Ectodermal cell (in vitro differentiated cells): ENCODE measurements around the gene NR3C2.

Experiments used
- H3K27ac ChIP-seq: 2 replicates; pipeline ENCODE4 v1.7.0; 2013; ENCODE audit warnings: mild to moderate bottlenecking, low read depth, low read length; ENCODE audit not compliant: insufficient read depth, poor library complexity, severe bottlenecking
- H3K27me3 ChIP-seq: 2 replicates; pipeline ENCODE4 v1.7.0; 2013; ENCODE audit warnings: mild to moderate bottlenecking, low read length; ENCODE audit not compliant: insufficient read depth, control insufficient read depth, poor library complexity, severe bottlenecking
- H3K36me3 ChIP-seq: one replicate; pipeline ENCODE4 v1.7.0; 2013; ENCODE audit warnings: low read length; ENCODE audit not compliant: control insufficient read depth, insufficient read depth
- H3K4me1 ChIP-seq: one replicate; pipeline ENCODE4 v1.7.0; 2013; ENCODE audit warnings: low read length; ENCODE audit not compliant: control insufficient read depth, insufficient read depth
- H3K4me3 ChIP-seq: 2 replicates; pipeline ENCODE4 v1.7.0; 2013; ENCODE audit warnings: low read depth, low read length, control low read depth; ENCODE audit not compliant: insufficient read depth
- H3K9me3 ChIP-seq: 2 replicates; pipeline ENCODE4 v1.7.0; 2013; ENCODE audit warnings: mild to moderate bottlenecking, low read length, moderate library complexity; ENCODE audit not compliant: control insufficient read depth
- WGBS, 2 experiments: methylation state at CpG; one replicate each; pipeline ENCODE4 v1.1.7; 2013; ENCODE audit warnings: missing lambda C conversion rate in 2 of 2; 5-methylcytosine and 5-hydroxymethylcytosine counted together

NR3C2 gene

GRCh38 chr4:148296498-148296897 lies 145.7 kb downstream of the NR3C2 start:
- no peaks in the 10 kb centered on the region for H3K4me1 ChIP-seq
- no peaks in the 10 kb centered on the region for H3K36me3 ChIP-seq
- no peak overlapping the region for H3K4me3 ChIP-seq
- no peak overlapping the region for H3K27ac ChIP-seq
- 88 to 96% methylated on average over 2 of the region's 2 CpGs for WGBS, 2 experiments
- H3K9me3 ChIP-seq: no peaks in the 10 kb centered on the region
- H3K27me3 ChIP-seq: no peaks in the 10 kb centered on the region

- no peak overlapping the region for H3K4me3 ChIP-seq
- 82 to 92% methylated on average over 1 of the region's 1 CpG for WGBS, 2 experiments
- H3K9me3 ChIP-seq: no peaks in the 10 kb centered on the region
- no peaks in the 10 kb centered on the region for H3K36me3 ChIP-seq
- no peaks in the 10 kb centered on the region for H3K4me1 ChIP-seq
- H3K27me3 ChIP-seq: no peaks in the 10 kb centered on the region
- H3K27ac ChIP-seq: no peak overlapping the region
Measured at GRCh38 chr4:148295642-148296041, 146.6 kb downstream of the NR3C2 start.

- H3K9me3 ChIP-seq: no peaks in the 10 kb centered on the region
- WGBS, 2 experiments: 87 to 92% methylated on average over 1 of the region's 1 CpG
- no peaks in the 10 kb centered on the region for H3K27me3 ChIP-seq
- no peak overlapping the region for H3K4me3 ChIP-seq
- no peaks in the 10 kb centered on the region for H3K4me1 ChIP-seq
- H3K36me3 ChIP-seq: no peaks in the 10 kb centered on the region
- H3K27ac ChIP-seq: no peak overlapping the region
Measured at GRCh38 chr4:148293571-148293970, 148.6 kb downstream of the NR3C2 start.

GRCh38 chr4:148292686-148293085 lies 149.5 kb downstream of the NR3C2 start:
- Histone ChIP-seq H3K27me3 (no peaks in the 10 kb centered on the region), H3K9me3 (no peaks in the 10 kb centered on the region), H3K27ac (no peak overlapping the region), H3K4me1 (no peaks in the 10 kb centered on the region), H3K36me3 (no peaks in the 10 kb centered on the region), H3K4me3 (no peak overlapping the region)
- 83 to 95% methylated on average over 1 of the region's 1 CpG for WGBS, 2 experiments

- 67 to 73% methylated on average over 4 of the region's 4 CpGs for WGBS, 2 experiments
Measured at GRCh38 chr4:148289740-148290139, 152.5 kb downstream of the NR3C2 start.

GRCh38 chr4:148288448-148288847 lies 153.8 kb downstream of the NR3C2 start:
- Histone ChIP-seq H3K9me3 (no peaks in the 10 kb centered on the region), H3K4me3 (no peak overlapping the region), H3K36me3 (no peaks in the 10 kb centered on the region), H3K4me1 (no peaks in the 10 kb centered on the region), H3K27ac (no peak overlapping the region), H3K27me3 (no peaks in the 10 kb centered on the region)
- 56 to 62% methylated on average over 3 of the region's 3 CpGs for WGBS, 2 experiments

More at GRCh38 chr4:148289740-148290139, 152.5 kb downstream of the NR3C2 start:
- Histone ChIP-seq H3K36me3 (no peaks in the 10 kb centered on the region), H3K27me3 (no peaks in the 10 kb centered on the region), H3K9me3 (no peaks in the 10 kb centered on the region), H3K4me1 (no peaks in the 10 kb centered on the region), H3K27ac (no peak overlapping the region), H3K4me3 (no peak overlapping the region)

- Histone ChIP-seq H3K4me1 (no peaks in the 10 kb centered on the region), H3K9me3 (no peaks in the 10 kb centered on the region), H3K27me3 (no peaks in the 10 kb centered on the region), H3K27ac (no peak overlapping the region), H3K36me3 (no peaks in the 10 kb centered on the region), H3K4me3 (no peak overlapping the region)
- WGBS, 2 experiments: 100% methylated on average over 1 of the region's 1 CpG; no CpG with 5 or more reads in 1 of the 2 experiments
Measured at GRCh38 chr4:148287111-148287510, 155.1 kb downstream of the NR3C2 start.

GRCh38 chr4:148286012-148286411 lies 156.2 kb downstream of the NR3C2 start:
- Histone ChIP-seq H3K4me1 (no peaks in the 10 kb centered on the region), H3K27ac (no peak overlapping the region), H3K9me3 (no peaks in the 10 kb centered on the region), H3K4me3 (no peak overlapping the region), H3K27me3 (no peaks in the 10 kb centered on the region), H3K36me3 (no peaks in the 10 kb centered on the region)

- H3K4me3 ChIP-seq: no peak overlapping the region
- H3K27ac ChIP-seq: no peak overlapping the region
- H3K9me3 ChIP-seq: no peaks in the 10 kb centered on the region
- H3K27me3 ChIP-seq: no peaks in the 10 kb centered on the region
- 91 to 93% methylated on average over 4 of the region's 4 CpGs for WGBS, 2 experiments
- no peaks in the 10 kb centered on the region for H3K36me3 ChIP-seq
- no peaks in the 10 kb centered on the region for H3K4me1 ChIP-seq
Measured at GRCh38 chr4:148283665-148284064, 158.5 kb downstream of the NR3C2 start.

- H3K9me3 ChIP-seq: no peaks in the 10 kb centered on the region
- WGBS, 2 experiments: 95 to 97% methylated on average over 9 of the region's 9 CpGs
- H3K36me3 ChIP-seq: no peaks in the 10 kb centered on the region
- no peaks in the 10 kb centered on the region for H3K4me1 ChIP-seq
- no peak overlapping the region for H3K4me3 ChIP-seq
- no peak overlapping the region for H3K27ac ChIP-seq
- no peaks in the 10 kb centered on the region for H3K27me3 ChIP-seq
Measured at GRCh38 chr4:148278310-148278709, 163.9 kb downstream of the NR3C2 start.

- Histone ChIP-seq H3K4me3 (no peak overlapping the region), H3K36me3 (no peaks in the 10 kb centered on the region), H3K4me1 (no peaks in the 10 kb centered on the region), H3K27ac (no peak overlapping the region), H3K9me3 (no peaks in the 10 kb centered on the region), H3K27me3 (no peaks in the 10 kb centered on the region)
- WGBS, 2 experiments: 75 to 82% methylated on average over 4 of the region's 4 CpGs
Measured at GRCh38 chr4:148275266-148275665, 166.9 kb downstream of the NR3C2 start.
